Measurements from ENCODE around the gene TMPRSS11F. TPM values are rescaled to one million over a fixed set of nuclear protein-coding genes. Genes with fewer than 3 reads are reported as not detected.
"Not testable (repeated sequence)": the region's sequence is repeated elsewhere in the genome, so short reads cannot be mapped to it uniquely, and the experiment has no call there.

TMPRSS11F gene
- total RNA-seq, result not detected
- polyA plus RNA-seq, result not detected
- long read RNA-seq, donor 1, result 0 reads
- long read RNA-seq, donor 2, result 0 reads

DNA sequence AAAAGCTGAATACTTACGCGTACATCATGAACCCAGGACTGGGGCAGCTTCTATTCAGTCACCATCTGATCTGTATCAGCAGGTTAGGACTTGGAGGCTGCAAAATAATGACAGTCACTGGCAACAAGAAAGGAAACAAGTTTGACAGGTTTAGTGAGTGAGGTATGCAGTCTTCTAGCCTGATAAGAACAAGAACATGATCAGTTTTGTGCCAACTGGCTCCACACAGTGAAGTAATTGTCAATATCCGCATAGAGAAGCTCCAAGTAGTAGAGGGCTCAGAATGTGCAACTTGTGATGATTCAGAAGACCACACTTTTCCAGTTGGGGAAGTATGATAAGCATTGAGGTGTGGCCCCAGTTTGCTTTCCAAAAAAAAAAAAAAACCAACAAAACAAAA, at the start of gene TMPRSS11F:
TSS of gene TMPRSS11F (minus strand) at position 77 of the 400 bp plus-strand sequence. CDS start at position 28, 49 bp downstream.
- DNase-seq (no peak), ATAC-seq (ENCODE audit: low FRiP score) (no peak)

DNA sequence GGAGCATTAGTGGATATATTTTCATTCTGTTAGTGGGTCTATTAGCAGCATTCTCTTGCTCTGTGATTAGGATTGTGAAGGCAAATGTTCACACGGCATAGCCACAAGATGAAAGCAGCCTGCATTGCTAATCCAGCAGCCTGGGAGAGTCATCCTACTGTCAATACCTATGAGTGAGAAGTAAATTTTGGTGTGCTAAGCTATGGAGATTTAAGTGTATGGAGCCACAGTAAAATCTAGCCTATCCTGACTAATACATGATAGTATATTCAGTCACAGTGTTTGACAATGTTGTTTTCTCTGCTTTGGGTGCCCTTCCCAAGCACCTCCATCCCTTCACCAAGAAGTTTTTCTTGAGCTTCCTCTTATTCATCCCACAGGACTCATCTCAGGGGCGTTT, 47.2 kb upstream of the TMPRSS11F start:
- no peak overlapping the region for H3K4me3 ChIP-seq (ENCODE audit: low read length in 2 of 2)
- H3K4me1 ChIP-seq (ENCODE audit: control insufficient read depth in 1 of 2, insufficient read depth in 2 of 2, low read length in 2 of 2), result no peaks in the 10 kb centered on the region
- WGBS, 2 donors, result 38 to 39% methylated on average over 2 of the region's 2 CpGs
- intact Hi-C loops (cut with DNase I), result no loop called here
- H3K9me3 ChIP-seq (ENCODE audit: control insufficient read depth, low read length), result no peaks in the 10 kb centered on the region
- ATAC-seq (ENCODE audit: low FRiP score), result no peak
- H3K36me3 ChIP-seq (ENCODE audit: control insufficient read depth in 1 of 2, insufficient read depth in 2 of 2, low read length in 1 of 2), result no peaks in the 10 kb centered on the region
- H3K27ac ChIP-seq (ENCODE audit: low read depth in 1 of 2, low read length in 2 of 2), result no peak overlapping the region
- no peak for DNase-seq
- no peaks in the 10 kb centered on the region for H3K27me3 ChIP-seq (ENCODE audit: control insufficient read depth in 1 of 2, insufficient read depth in 2 of 2, low read length in 1 of 2)

More for the DNA sequence above, at the start of gene TMPRSS11F:
- WGBS, 2 donors, result 70 to 87% methylated on average over 3 of the region's 3 CpGs
- no peak within 1 kb of the TSS for H3K27ac ChIP-seq (ENCODE audit: low read depth in 1 of 2, low read length in 2 of 2)
- no peaks in the 10 kb centered on the region for H3K27me3 ChIP-seq (ENCODE audit: control insufficient read depth in 1 of 2, insufficient read depth in 2 of 2, low read length in 1 of 2)
- no peaks in the 10 kb centered on the region for H3K4me1 ChIP-seq (ENCODE audit: control insufficient read depth in 1 of 2, insufficient read depth in 2 of 2, low read length in 2 of 2)
- H3K9me3 ChIP-seq (ENCODE audit: control insufficient read depth, low read length), result no peaks in the 10 kb centered on the region
- intact Hi-C loops (cut with DNase I), result no loop called here
- H3K36me3 ChIP-seq (ENCODE audit: control insufficient read depth in 1 of 2, insufficient read depth in 2 of 2, low read length in 1 of 2), result no peaks in the 10 kb centered on the region
- no peak within 1 kb of the TSS for H3K4me3 ChIP-seq (ENCODE audit: low read length in 2 of 2)

DNA sequence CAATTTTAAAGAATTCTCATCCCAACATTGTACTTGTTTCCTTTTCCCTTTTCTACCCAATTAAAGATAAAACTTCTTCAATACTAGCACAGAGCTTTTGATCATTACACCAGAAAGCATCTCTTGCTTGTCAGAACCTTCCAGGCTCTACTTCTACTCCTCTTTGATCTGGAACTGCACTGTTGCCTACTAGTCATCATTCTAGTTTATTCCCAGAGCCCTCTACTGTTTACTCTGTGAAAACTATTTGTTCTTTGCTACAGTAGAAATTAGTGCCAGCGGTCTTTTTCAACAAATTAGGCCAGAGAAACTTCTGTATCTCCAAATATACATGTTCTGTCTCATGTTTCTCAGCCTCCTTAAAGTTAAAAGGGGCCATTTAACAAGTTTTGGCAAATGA, 46.8 kb upstream of the TMPRSS11F start:
- intact Hi-C loops (cut with DNase I), result no loop called here
- WGBS, 2 donors, result 33 to 35% methylated on average over 1 of the region's 1 CpG
- ATAC-seq (ENCODE audit: low FRiP score) (no peak), DNase-seq (no peak)
- Histone ChIP-seq H3K9me3 (ENCODE audit: control insufficient read depth, low read length) (no peaks in the 10 kb centered on the region), H3K4me3 (ENCODE audit: low read length in 2 of 2) (no peak overlapping the region), H3K36me3 (ENCODE audit: control insufficient read depth in 1 of 2, insufficient read depth in 2 of 2, low read length in 1 of 2) (no peaks in the 10 kb centered on the region), H3K27me3 (ENCODE audit: control insufficient read depth in 1 of 2, insufficient read depth in 2 of 2, low read length in 1 of 2) (no peaks in the 10 kb centered on the region), H3K4me1 (ENCODE audit: control insufficient read depth in 1 of 2, insufficient read depth in 2 of 2, low read length in 2 of 2) (no peaks in the 10 kb centered on the region), H3K27ac (ENCODE audit: low read depth in 1 of 2, low read length in 2 of 2) (no peak overlapping the region)

- Histone ChIP-seq H3K27ac (ENCODE audit: low read depth in 1 of 2, low read length in 2 of 2) (no peak overlapping the region), H3K4me1 (ENCODE audit: control insufficient read depth in 1 of 2, insufficient read depth in 2 of 2, low read length in 2 of 2) (no peaks in the 10 kb centered on the region), H3K27me3 (ENCODE audit: control insufficient read depth in 1 of 2, insufficient read depth in 2 of 2, low read length in 1 of 2) (no peaks in the 10 kb centered on the region), H3K4me3 (ENCODE audit: low read length in 2 of 2) (no peak overlapping the region), H3K36me3 (ENCODE audit: control insufficient read depth in 1 of 2, insufficient read depth in 2 of 2, low read length in 1 of 2) (no peaks in the 10 kb centered on the region), H3K9me3 (ENCODE audit: control insufficient read depth, low read length) (no peaks in the 10 kb centered on the region)
- ATAC-seq (ENCODE audit: low FRiP score) (no peak), DNase-seq (no peak)
- WGBS, 2 donors, result 34 to 37% methylated on average over 6 of the region's 6 CpGs
- intact Hi-C loops (cut with DNase I), result no loop called here
These were observed 46.0 kb upstream of the TMPRSS11F start for GRCh38 chr4:68175562-68176155.

GRCh38 chr4:68174389-68174788, 44.7 kb upstream of the TMPRSS11F start:
- H3K27me3 ChIP-seq (ENCODE audit: control insufficient read depth in 1 of 2, insufficient read depth in 2 of 2, low read length in 1 of 2); H3K4me1 ChIP-seq (ENCODE audit: control insufficient read depth in 1 of 2, insufficient read depth in 2 of 2, low read length in 2 of 2); H3K36me3 ChIP-seq (ENCODE audit: control insufficient read depth in 1 of 2, insufficient read depth in 2 of 2, low read length in 1 of 2); intact Hi-C loops (cut with DNase I); ATAC-seq (ENCODE audit: low FRiP score); H3K4me3 ChIP-seq (ENCODE audit: low read length in 2 of 2); H3K27ac ChIP-seq (ENCODE audit: low read depth in 1 of 2, low read length in 2 of 2); DNase-seq; H3K9me3 ChIP-seq (ENCODE audit: control insufficient read depth, low read length): not testable (repeated sequence)
- WGBS, 2 donors, result 40 to 41% methylated on average over 2 of the region's 2 CpGs

GRCh38 chr4:68172147-68172546, 42.5 kb upstream of the TMPRSS11F start:
- intact Hi-C loops (cut with DNase I); DNase-seq: not testable (repeated sequence)
- 85 to 87% methylated on average over 6 of the region's 6 CpGs for WGBS, 2 donors

GRCh38 chr4:68167706-68168105, 38.0 kb upstream of the TMPRSS11F start:
- Histone ChIP-seq H3K27ac (ENCODE audit: low read depth in 1 of 2, low read length in 2 of 2) (no peak overlapping the region), H3K9me3 (ENCODE audit: control insufficient read depth, low read length) (peaks cover 2% of the 10 kb centered on the region), H3K36me3 (ENCODE audit: control insufficient read depth in 1 of 2, insufficient read depth in 2 of 2, low read length in 1 of 2) (no peaks in the 10 kb centered on the region), H3K4me1 (ENCODE audit: control insufficient read depth in 1 of 2, insufficient read depth in 2 of 2, low read length in 2 of 2) (no peaks in the 10 kb centered on the region), H3K27me3 (ENCODE audit: control insufficient read depth in 1 of 2, insufficient read depth in 2 of 2, low read length in 1 of 2) (peaks cover 0 to 2% of the 10 kb centered on the region in 2 donors), H3K4me3 (ENCODE audit: low read length in 2 of 2) (no peak overlapping the region)
- WGBS, 2 donors, result 75 to 76% methylated on average over 3 of the region's 3 CpGs
- intact Hi-C loops (cut with DNase I), result no loop called here
- ATAC-seq (ENCODE audit: low FRiP score) (no peak), DNase-seq (no peak)

More at GRCh38 chr4:68172147-68172546, 42.5 kb upstream of the TMPRSS11F start:
- H3K4me3 ChIP-seq (ENCODE audit: low read length in 2 of 2); H3K9me3 ChIP-seq (ENCODE audit: control insufficient read depth, low read length); H3K4me1 ChIP-seq (ENCODE audit: control insufficient read depth in 1 of 2, insufficient read depth in 2 of 2, low read length in 2 of 2); H3K36me3 ChIP-seq (ENCODE audit: control insufficient read depth in 1 of 2, insufficient read depth in 2 of 2, low read length in 1 of 2); ATAC-seq (ENCODE audit: low FRiP score); H3K27ac ChIP-seq (ENCODE audit: low read depth in 1 of 2, low read length in 2 of 2); H3K27me3 ChIP-seq (ENCODE audit: control insufficient read depth in 1 of 2, insufficient read depth in 2 of 2, low read length in 1 of 2): not testable (repeated sequence)

- WGBS, 2 donors, result 51% methylated on average over 2 of the region's 2 CpGs
- intact Hi-C loops (cut with DNase I), result no loop called here
- no peak for ATAC-seq (ENCODE audit: low FRiP score)
- no peak overlapping the region for H3K4me3 ChIP-seq (ENCODE audit: low read length in 2 of 2)
- peaks cover 3% of the 10 kb centered on the region for H3K9me3 ChIP-seq (ENCODE audit: control insufficient read depth, low read length)
- peaks cover 0 to 2% of the 10 kb centered on the region in 2 donors for H3K27me3 ChIP-seq (ENCODE audit: control insufficient read depth in 1 of 2, insufficient read depth in 2 of 2, low read length in 1 of 2)
- DNase-seq, result no peak
- H3K27ac ChIP-seq (ENCODE audit: low read depth in 1 of 2, low read length in 2 of 2), result no peak overlapping the region
- H3K36me3 ChIP-seq (ENCODE audit: control insufficient read depth in 1 of 2, insufficient read depth in 2 of 2, low read length in 1 of 2), result no peaks in the 10 kb centered on the region
- H3K4me1 ChIP-seq (ENCODE audit: control insufficient read depth in 1 of 2, insufficient read depth in 2 of 2, low read length in 2 of 2), result no peaks in the 10 kb centered on the region
These were observed 37.5 kb upstream of the TMPRSS11F start for GRCh38 chr4:68167166-68167565.

DNA sequence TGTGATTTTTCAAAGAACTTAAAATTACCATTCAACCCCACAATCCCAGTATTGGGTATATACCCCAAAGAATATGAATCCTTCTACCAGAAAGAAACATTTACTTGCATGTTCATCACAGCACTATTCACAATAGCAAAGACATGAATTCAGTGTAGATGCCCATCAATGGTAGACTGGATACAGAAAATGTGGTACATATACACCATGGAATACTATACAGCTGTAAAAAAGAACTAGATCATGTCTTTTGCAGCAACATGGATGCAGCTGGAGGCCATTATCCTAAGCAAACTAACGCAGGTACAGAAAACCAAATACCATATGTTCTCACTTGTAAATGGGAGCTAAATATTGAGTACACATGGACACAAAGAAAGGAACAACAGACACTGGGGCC, 34.1 kb upstream of the TMPRSS11F start:
- H3K4me3 ChIP-seq (ENCODE audit: low read length in 2 of 2), result no peak overlapping the region
- ATAC-seq (ENCODE audit: low FRiP score), result no peak
- no peaks in the 10 kb centered on the region for H3K36me3 ChIP-seq (ENCODE audit: control insufficient read depth in 1 of 2, insufficient read depth in 2 of 2, low read length in 1 of 2)

More for the DNA sequence above, 34.1 kb upstream of the TMPRSS11F start:
- Histone ChIP-seq H3K27me3 (ENCODE audit: control insufficient read depth in 1 of 2, insufficient read depth in 2 of 2, low read length in 1 of 2) (peaks cover 0 to 2% of the 10 kb centered on the region in 2 donors), H3K9me3 (ENCODE audit: control insufficient read depth, low read length) (peaks cover 3% of the 10 kb centered on the region), H3K27ac (ENCODE audit: low read depth in 1 of 2, low read length in 2 of 2) (no peak overlapping the region), H3K4me1 (ENCODE audit: control insufficient read depth in 1 of 2, insufficient read depth in 2 of 2, low read length in 2 of 2) (no peaks in the 10 kb centered on the region)
- intact Hi-C loops (cut with DNase I), result no loop called here
- 88 to 92% methylated on average over 1 of the region's 1 CpG for WGBS, 2 donors
- DNase-seq, result no peak

Data from aorta (tissue), 5 donors.